Right lobe of liver (tissue), 4 donors: ENCODE data around the gene MYLK.

Source experiments
- CTCF ChIP-seq, 4 donors: fragments of 200-600 bp in 3 of 4; fragments of 450-650 bp in 1 of 4; IDR thresholded peaks; one replicate each; pipeline versions ENCODE4 v1.5.1 to v1.8.0; 2016 to 2022; ENCODE audit warnings: antibody characterized with exemption in 4 of 4, mild to moderate bottlenecking in 2 of 4
- POLR2A ChIP-seq: fragments of 450-650 bp; IDR thresholded peaks from one replicate; pipeline ENCODE4 v1.6.1; 2017; ENCODE audit warnings: antibody characterized with exemption, mild to moderate bottlenecking
- donor health status: DM: no; HTN: no; CAD: no.
- donor health status: DM: no; HTN: no; CAD: no.
- donor health status: DM: no; HTN: yes; CAD: no.

- TF ChIP-seq CTCF (IDR thresholded peaks at IDR 0.05), result no peak
- TF ChIP-seq POLR2A, result no peak
These were observed 315.3 kb downstream of the MYLK start for GRCh38 chr3:123568875-123569274.
